Suppressor macrophage treated with lipopolysaccharide for 4 hours (primary cell): ENCODE data around the gene PSME1.

ENCODE experiments used
- DNase-seq: peaks from one replicate; pipeline ENCODE4 v3.0.0-alpha.2; 2020

The PSME1 gene

DNA sequence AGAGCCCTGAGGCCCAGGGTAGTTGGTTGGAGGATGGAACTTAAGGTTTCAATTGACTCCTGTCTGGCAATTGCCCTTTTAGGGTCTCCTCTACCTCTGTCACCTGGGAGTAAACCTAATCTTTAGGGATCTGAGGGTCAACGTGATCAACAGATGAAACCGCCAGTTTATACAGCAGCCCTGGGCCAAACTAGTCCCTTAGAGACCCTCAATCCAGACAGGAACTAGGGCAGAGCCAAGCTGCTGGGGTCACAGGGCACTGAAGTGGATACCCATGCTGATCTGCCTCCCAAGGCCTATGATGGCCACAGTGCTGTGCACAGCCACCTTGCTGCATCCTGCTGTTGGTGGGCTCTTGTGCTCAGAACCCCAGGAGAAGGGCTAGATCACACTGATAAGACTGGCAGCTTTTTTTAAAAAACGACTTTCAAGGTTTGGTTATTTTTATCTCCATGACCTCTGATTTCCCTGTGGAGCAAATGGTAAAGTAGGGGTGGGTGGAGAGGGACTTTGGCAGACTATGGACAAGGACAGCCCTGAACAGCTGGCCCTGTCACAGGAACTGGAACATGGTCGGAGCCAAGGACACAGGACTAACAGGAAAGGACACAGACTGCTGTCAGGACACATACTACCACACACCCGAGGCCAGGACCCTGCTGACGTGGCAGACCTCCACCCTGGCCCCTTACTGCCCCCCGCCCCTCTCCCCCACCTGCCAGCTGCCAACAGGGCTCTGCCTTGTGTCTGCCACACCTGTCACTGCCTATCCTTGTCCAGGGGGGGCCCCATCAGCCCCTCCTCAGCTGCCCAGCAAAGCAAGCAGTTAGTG, 5.1 kb upstream of the PSME1 start:
- no peak for DNase-seq

DNA sequence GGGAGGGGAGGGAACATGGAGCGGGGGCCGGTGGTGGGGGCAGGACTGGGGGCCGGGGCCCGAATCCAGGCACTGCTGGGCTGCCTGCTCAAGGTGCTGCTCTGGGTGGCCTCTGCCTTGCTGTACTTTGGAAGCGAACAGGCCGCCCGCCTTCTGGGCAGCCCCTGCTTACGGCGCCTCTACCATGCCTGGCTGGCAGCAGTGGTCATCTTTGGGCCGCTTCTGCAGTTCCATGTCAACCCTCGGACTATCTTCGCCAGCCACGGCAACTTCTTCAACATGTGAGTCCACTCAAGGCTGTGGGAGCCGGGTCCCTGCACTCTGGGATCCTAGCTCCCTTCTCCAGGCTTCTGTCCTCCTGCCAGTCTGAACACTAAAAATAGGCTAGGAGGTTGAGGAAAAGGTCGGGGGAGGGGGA, 4.4 kb upstream of the PSME1 start:
- no peak for DNase-seq

DNA sequence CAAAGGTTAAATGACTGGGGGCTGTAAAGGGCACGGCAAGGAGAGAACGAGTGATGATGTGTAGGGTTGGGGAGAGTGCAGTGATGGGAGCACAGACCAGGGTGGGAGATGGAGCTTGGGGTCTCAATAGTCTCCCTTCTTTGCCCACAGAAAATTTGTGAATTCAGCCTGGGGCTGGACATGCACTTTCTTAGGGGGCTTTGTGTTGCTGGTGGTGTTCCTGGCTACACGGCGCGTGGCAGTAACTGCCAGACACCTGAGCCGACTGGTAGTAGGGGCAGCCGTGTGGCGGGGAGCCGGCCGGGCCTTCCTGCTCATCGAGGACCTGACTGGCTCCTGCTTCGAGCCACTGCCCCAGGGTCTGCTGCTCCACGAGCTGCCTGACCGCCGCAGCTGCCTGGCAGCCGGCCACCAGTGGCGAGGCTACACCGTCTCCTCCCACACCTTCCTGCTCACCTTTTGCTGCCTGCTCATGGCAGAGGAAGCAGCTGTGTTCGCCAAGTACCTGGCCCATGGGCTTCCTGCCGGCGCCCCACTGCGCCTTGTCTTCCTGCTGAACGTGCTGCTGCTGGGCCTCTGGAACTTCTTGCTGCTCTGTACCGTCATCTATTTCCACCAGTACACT, 3.8 kb upstream of the PSME1 start:
- no peak for DNase-seq

DNA sequence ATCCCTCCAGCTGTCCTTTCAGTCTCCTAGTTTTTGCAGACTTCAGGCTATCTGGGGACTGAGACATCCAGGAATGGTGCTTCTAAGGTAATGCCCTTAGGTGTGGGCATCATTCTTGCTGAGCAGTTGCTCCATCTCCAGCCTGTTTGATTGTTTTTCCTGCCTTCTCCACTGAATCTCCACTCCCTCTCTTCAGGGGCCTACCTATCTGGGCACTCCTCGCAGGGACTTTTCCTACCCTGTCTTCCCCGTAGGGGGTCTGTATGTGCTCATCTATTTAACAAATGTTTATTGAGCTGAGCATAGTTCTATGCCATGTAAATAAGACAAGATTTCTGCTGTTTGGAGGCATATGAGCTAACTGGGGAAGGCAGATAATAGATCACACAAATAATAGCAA, 3.0 kb upstream of the PSME1 start:
- no peak for DNase-seq

DNA sequence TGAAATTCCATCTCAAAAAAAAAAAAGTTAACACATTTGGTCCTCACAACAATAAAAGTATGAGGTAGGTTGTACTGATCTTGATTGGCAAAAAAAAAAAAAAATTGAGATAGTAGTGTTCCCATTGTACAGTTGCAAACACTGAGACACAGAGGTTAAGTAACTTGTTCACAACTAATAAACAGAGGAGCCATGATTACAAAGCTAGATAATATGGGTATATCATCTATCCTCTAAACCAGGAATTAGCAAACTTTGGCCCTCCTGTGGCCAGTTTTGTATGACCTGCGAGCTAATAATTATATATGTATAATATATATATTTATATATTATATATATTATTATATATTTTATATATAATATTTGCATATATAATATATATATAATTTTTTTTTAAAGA, 2.3 kb upstream of the PSME1 start:
- no peak for DNase-seq

DNA sequence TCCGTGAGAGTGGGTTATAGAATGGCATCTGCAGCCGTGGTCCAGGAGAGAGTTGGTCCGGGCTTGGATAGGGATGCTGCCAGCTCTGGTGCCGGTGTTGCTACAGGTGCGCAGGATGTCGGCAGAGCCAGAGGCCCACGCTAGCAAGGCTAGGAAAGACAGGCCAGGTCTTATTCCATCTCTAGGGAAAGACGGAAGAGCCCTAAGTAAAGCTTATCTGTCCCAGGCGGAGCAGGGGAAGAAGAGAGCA, 485 bp upstream of the PSME1 start:
- no peak for DNase-seq

DNA sequence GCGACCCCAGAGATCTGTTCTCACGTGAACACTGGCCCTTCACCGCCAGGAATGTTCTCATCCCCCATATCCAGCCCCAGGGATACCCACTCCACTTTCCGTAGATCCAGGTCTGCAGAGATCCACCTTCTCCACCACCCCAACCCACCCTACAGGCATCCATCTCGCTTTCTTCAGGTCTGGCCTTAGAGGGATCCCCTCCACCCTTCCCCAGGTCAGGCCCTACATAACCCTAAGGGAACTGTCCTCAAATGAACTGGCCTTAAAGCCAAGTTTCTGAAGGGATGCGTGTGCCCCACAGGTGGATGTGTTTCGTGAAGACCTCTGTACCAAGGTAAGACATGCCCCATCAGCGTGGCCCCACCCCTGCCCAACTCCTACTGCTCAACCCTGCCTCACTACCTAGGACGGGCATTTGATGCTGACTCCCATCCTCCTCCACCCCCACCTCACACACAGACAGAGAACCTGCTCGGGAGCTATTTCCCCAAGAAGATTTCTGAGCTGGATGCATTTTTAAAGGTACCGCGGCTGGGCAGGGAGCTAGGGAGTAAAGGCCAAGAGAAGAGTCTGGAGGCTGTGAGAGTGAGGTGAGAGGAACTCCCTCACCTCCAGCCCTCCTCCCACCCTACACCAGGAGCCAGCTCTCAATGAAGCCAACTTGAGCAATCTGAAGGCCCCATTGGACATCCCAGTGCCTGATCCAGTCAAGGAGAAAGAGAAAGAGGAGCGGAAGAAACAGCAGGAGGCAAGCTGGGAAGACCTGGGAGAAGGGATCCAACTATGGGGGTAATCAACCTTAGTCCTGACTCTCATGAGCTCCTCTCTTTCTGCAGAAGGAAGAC, 912 bp downstream of the PSME1 start:
- DNase-seq = no peak

DNA sequence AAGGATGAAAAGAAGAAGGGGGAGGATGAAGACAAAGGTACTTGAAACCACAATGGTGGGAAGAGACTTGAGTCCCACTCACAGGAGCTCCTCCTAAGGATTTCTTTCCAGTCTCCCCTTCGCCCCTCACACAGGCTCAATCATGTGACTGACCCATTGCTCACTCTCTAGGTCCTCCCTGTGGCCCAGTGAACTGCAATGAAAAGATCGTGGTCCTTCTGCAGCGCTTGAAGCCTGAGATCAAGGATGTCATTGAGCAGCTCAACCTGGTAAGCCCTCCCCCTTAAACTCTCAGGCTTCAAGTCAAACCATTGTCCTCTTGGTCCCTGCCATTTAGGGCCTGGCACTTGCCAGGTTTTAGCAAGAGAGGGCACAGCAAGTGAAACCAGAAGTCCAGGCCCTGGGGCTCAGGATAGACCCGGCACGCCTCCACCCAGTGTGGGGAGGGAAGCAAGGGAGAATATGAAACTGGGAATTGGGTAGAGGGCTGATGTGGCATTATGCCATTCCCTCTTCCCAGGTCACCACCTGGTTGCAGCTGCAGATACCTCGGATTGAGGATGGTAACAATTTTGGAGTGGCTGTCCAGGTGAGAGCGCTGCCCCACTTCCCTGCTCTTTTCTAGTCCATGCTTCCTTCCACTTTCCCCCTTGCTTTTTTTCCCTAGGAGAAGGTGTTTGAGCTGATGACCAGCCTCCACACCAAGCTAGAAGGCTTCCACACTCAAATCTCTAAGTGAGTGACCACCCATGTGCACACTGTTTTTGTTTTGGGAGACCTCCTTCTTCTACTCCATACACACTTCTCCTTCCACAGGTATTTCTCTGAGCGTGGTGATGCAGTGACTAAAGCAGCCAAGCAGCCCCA, 1.8 kb downstream of the PSME1 start:
- no peak for DNase-seq

DNA sequence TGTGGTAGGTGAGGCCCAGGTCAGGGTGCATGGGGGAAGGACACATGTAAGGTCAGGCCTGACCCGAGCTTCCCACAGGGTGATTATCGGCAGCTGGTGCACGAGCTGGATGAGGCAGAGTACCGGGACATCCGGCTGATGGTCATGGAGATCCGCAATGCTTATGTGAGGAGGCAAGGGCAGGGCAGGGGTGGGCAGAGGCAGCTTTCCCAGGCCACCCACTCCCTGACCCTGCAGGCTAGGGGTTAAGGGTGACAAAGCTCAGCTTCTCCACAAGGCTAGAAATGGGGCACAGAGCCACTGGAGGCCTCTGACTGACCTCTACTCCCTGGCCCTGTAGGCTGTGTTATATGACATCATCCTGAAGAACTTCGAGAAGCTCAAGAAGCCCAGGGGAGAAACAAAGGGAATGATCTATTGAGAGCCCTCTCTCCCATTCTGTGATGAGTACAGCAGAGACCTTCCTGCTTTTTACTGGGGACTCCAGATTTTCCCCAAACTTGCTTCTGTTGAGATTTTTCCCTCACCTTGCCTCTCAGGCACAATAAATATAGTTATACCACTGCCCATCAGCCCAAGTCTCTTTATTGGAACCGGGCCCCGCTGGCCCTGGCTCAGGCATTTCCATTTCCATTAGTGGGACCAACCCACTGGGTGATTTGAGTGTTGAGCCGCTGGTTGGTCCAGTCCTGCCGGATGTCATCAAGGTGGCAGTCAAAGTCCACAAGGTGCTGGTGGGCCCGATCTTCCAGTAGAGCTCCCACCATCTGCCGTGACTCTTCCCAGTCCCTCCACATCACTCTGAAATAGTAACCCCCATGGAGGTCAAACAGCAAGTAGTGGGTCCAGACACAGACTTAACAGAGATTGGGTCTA, 2.6 kb downstream of the PSME1 start:
- DNase-seq = no peak

DNA sequence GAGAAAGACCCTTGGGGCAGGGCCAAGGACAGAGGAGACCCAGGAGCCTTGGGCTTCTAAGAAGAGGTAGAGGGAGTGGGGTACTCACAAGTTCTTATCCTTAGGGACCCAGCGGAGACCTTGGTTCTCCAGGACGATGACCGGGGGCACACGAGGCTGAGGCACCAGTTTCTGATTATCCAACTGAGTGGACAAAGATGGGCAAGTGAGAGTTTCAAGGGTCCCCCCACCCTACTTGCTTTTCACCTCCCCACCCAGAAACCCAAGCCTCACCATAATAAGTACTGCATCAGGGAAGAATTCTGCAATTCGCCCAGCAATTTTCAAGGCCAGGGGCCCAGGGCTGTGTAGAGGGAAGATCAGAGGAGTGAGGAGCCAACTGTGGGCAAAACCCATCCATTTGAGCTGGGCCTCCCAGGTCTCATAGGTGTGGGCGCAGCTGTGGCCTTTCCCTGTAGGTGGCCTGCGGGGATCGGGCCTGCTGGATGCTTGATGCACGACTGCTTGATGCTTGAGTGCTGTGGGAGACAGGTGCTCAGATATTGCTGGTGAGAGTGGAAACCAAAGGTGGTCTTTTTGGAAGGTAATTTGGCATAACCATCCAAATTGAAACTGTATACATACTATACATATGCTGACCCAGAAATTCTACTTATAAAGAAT, 3.4 kb downstream of the PSME1 start:
- DNase-seq = no peak

DNA sequence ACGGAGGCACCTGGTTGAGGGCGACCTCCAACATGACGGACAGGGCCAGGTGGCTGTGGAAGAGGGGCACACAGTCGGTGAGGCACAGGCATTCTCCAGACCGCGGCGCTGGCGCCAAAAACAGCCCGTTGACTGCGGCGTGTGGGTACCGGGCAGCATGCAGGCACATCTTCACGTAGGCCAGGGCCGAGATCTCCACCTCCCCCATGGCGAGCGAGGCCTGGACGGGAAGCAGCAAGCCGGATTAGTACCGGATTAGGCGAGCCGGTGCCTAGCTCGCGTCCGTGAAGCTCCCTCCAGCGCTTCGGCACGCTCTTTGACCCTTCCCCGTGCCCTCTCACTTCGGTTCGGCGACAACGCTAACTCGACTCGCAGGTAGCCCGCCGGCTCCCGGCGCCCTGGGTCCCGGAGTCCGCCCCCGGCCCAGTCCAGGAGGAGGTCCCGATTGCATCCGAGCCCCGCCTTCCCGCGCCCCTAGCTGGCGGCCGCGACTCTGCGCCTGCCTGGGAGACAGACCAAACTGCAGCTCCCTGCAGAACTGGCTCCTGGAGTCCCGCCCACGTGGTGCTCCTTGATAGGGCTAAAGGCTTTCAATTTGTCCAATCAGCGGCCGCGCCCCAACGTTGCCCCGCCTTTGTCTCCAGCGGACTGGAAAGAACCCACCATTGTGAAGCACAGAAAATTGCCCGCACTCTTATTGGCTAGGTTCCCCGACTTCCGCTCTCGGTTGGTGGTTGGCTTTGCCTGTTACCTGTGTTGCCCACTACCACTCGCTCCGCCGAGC, 5.3 kb downstream of the PSME1 start, which contains the start of gene EMC9:
EMC9 (minus strand) TSS at position 495 of the 784 bp plus-strand sequence; CDS start at position 208, 287 bp downstream.
- peak; percentile 100 for DNase-seq

DNA sequence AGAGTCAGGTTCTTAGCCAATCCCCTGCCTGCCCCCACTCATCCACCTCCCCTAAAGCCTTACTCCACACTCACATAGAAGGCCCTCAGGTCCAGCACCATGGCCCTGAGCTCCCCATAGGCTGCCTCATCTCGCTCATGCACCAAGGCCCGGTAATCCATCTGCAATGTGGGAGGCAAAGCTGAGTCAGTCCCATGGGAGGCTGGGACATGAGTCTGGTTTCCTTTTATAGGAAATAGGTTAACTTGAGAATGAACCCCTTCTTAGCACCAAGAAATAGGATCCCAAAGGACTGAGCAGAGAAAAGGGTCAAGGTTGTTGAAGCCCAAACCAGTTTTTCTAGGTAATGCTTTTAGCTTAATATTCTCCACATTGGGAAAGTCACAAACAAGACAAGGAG, 7.5 kb downstream of the PSME1 start:
- no peak for DNase-seq

DNA sequence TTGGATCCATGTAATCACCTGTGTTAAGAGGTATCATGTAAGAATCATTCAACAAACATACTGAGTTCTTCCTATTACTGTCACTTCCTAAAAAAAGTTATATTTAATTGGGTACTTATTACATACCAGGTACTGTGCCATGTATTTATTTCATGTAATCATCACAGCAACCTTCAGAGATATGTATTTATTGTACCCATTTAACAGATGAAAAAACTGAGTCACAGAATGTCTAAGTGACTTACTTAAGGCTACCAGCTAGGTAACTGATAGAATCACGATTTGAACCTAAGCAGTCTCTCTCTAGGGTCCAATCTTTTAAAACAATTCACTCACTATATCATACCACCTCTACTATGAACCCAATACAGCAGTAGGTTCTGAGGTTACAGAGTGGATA, 8.5 kb downstream of the PSME1 start:
- DNase-seq = no peak

DNA sequence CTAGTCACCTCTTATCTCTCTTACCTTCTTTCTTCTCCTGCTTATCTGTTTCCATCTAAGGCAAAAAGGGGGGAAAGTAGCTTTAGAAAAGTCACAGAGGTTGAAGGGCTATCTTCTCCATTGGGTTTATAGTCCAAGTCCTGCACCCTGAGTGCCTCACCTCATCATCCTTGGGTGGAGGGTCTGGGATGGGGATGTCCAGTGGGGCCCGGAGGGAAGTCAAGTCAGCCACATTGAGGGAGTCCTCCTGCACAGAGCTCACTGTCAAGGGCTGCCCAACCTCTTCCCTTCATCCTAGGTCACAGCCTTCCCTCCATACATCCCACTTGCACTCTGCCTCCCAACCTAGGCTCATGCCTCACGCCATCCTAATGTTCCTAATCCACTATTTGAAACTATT, 9.2 kb downstream of the PSME1 start:
- DNase-seq = no peak

DNA sequence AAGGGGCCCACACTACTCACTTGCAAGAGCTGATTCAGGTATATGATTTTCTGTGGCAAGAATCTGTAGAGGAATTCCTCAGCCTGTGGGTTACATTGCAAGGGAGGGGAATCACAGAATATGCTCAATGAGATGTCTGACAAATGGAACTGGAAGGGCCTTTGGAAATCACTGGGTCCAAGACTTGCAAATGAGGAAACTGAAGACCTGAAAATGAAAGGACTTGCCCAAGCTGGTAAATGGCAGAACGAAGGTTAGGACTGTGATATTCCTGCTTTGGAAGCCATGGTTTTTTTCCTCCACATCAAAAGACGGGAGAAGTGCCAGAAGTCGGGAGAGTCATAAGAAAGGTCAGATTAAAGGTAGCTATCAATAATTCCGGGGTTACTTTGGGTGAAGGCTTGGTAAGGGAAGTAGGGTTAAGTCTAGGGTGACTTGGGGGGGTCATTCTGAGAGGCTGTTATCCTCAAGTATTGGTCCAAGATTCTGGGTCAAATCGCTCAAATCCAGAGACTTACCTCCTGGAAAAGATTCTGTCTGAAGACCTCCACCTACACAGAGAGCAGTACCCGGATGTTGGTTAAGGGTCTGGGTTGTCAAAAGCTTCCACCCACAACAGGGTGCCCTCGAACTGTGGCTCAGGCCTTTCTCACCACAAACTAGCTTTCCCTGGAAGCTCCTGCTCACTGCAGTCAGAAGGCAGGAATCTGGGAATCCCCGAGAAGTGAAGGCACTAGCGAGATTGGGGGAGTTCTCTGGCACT, 9.9 kb downstream of the PSME1 start:
- DNase-seq = peak; percentile 82

DNA sequence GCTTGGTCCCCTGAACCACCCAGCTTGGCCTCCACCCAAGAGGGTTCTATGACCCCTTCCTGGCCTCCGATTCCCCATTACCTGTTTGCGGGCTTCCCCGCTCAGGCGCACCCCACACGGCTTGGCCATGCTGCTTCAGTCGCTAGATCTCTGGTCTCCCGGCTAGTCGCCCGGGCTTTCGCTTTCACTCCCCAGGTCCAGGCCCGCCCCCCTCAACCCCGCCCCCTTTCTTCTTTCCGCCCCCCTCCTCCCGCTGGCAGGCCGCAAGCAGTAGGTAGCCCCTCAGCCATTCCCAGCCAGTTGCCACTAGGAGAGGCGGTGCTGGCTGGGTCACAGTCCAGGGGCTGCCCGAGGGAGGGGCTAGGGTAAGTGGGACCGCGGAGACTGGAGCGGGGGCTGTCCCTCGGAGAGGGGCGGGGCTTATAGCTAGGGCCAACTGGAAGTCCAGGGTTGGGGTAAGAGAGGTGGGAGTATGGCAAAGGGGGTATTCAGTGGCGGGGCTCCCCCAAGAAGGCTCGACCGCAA, 10.5 kb downstream of the PSME1 start, which contains the start of gene PSME2:
PSME2 (minus strand) TSS at position 158 of the 525 bp plus-strand sequence; CDS start at position 129, 29 bp downstream.
- peak; percentile 99 for DNase-seq

DNA sequence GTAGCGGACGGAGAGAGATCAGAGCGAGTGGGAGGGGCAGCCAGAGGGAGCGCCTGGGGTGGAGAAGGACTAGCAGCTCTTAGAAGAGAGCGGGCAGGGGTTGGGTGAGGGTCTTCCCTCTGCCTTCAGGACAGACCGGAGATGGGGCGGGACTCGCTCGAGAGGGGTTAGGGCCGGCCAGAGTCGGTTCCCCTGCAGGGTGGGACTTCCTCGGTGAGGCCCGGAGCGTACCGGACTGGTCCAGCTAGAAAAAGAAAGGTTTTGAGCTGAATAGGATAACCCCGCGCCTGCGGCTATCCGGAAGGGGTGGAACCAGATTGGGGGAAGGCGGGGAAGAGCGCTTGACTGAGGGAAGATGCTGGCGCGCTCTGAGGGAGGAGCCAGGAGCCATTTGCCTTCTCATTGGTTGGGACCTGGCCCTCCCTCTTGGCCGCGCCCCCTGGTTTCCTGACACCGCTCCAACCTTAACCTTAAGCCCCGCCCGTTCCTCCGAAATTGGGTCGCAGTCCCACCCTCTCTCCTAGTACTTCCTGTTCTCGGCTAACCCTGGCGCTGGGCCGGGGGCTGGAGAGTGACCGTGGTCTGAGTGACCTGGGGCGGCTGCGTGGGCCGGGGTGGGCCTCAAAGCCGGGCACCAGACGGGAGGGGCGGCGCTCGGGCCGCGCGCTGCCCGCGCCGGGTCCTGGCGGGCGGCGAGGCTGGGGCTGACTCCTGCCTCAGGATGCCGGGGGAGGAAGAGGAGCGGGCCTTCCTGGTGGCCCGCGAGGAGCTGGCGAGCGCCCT, 11.2 kb downstream of the PSME1 start, which contains the start of gene RNF31:
RNF31 (plus strand) TSS at position 521 of the 783 bp plus-strand sequence; CDS start at position 722, 201 bp downstream.
- DNase-seq = peak; percentile 99

DNA sequence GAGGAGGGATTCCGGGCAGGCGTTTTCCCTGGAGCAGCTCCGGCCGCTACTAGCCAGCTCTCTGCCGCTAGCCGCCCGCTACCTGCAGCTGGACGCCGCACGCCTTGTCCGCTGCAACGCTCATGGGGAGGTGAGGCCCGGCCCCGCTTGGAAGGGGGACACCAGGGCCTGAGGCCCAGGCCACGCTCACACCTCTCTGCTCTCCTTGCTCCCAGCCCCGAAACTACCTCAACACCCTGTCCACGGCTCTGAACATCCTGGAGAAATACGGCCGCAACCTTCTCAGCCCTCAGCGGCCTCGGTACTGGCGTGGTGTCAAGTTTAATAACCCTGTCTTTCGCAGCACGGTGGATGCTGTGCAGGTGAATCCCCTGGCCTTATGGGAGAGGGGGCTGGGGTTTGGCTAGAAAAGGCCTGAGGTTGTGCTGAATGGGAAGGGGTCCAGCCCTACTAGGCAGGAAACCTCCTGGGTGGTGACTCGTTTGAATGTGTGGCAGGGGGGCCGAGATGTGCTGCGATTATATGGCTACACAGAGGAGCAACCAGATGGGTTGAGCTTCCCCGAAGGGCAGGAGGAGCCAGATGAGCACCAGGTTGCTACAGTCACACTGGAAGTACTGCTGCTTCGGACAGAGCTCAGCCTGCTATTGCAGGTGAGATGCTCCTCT, 11.9 kb downstream of the PSME1 start:
- DNase-seq = no peak
